ENCODE measurements around the gene ABO. TPM values are rescaled to one million over a fixed set of nuclear protein-coding genes. Genes with fewer than 3 reads are reported as not detected.

Gene ABO
- total and polyA plus RNA-seq, 9 of the 15 experiments (the other 6 are each of a cell fraction or from before 2014, with no cell fraction given), result 5.0 to 21.9 (median 11.9) TPM

DNA sequence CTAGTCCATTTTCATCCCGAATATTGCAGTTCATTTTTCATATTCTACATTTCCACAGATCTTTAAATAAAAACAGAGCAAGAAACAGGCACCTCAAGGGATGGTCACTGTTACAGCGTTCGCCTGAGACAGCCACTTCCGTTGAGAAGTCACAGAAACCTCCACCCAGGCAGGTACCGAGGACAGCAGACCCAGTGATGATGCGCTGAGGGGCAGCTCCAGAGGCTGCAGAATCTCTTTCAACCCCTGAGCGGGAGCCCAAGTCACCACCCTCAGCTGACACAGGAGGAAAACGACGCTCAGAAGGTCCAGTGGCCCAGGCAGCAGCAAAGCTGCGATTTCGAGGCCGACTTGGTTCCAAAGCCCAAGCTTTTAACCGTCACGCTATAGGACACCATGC, 32.8 kb downstream of the ABO start:
- Histone ChIP-seq H3K36me3 (ENCODE audit: control insufficient read depth, insufficient read depth, low read length) (no peaks in the 10 kb centered on the region), H3K27ac (ENCODE audit: extremely low read depth, low read depth, low read length) (no peak overlapping the region), H3K9me3 (replicated peaks; ENCODE audit: control insufficient read depth, insufficient read depth, low read depth, low read length) (no peaks in the 10 kb centered on the region), H4K20me1 (replicated peaks; ENCODE audit: control insufficient read depth, insufficient read depth, low read length) (no peaks in the 10 kb centered on the region), H3K4me2 (ENCODE audit: insufficient read depth, low read length) (no peak overlapping the region), H2AFZ (ENCODE audit: low read depth, low read length) (no peak overlapping the region), H3K79me2 (ENCODE audit: control insufficient read depth, insufficient read depth, low read length) (no peaks in the 10 kb centered on the region), H3K9ac (ENCODE audit: insufficient read depth in 1 of 2, low read depth in 2 of 2, low read length in 2 of 2) (no peak overlapping the region), H3K4me1 (replicated peaks in 1 of 2; ENCODE audit: control insufficient read depth in 2 of 2, insufficient read depth in 2 of 2, low read length in 2 of 2) (peaks cover 6 to 34% of the 10 kb centered on the region in 2 experiments), H3K9me1 (ENCODE audit: control insufficient read depth, insufficient read depth, low read length) (no peaks in the 10 kb centered on the region), H3K4me3 (no peak overlapping the region), H3K27me3 (ENCODE audit: control insufficient read depth in 2 of 2, insufficient read depth in 2 of 2, low read length in 2 of 2) (no peaks in the 10 kb centered on the region)
- FAIRE-seq (no peak), ATAC-seq (no peak), DNase-seq (ENCODE audit: extremely low read depth in 1 of 4, low spot score in 3 of 4) (no peak)
- TF ChIP-seq BCL6 (CRISPR knock-in tag; IDR thresholded peaks at IDR 0.05), result no peak
- TF ChIP-seq, protein P1, sequence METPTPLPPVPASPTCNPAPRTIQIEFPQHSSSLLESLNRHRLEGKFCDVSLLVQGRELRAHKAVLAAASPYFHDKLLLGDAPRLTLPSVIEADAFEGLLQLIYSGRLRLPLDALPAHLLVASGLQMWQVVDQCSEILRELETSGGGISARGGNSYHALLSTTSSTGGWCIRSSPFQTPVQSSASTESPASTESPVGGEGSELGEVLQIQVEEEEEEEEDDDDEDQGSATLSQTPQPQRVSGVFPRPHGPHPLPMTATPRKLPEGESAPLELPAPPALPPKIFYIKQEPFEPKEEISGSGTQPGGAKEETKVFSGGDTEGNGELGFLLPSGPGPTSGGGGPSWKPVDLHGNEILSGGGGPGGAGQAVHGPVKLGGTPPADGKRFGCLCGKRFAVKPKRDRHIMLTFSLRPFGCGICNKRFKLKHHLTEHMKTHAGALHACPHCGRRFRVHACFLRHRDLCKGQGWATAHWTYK (CRISPR knock-in tag; IDR thresholded peaks at IDR 0.05), result no peak
- no peak for TF ChIP-seq FOXJ3 (CRISPR knock-in tag; IDR thresholded peaks at IDR 0.05)
- TF ChIP-seq, protein P2, sequence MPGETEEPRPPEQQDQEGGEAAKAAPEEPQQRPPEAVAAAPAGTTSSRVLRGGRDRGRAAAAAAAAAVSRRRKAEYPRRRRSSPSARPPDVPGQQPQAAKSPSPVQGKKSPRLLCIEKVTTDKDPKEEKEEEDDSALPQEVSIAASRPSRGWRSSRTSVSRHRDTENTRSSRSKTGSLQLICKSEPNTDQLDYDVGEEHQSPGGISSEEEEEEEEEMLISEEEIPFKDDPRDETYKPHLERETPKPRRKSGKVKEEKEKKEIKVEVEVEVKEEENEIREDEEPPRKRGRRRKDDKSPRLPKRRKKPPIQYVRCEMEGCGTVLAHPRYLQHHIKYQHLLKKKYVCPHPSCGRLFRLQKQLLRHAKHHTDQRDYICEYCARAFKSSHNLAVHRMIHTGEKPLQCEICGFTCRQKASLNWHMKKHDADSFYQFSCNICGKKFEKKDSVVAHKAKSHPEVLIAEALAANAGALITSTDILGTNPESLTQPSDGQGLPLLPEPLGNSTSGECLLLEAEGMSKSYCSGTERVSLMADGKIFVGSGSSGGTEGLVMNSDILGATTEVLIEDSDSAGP (CRISPR knock-in tag; IDR thresholded peaks at IDR 0.05), result no peak
- TF ChIP-seq ELF2 (CRISPR knock-in tag; IDR thresholded peaks at IDR 0.05), result no peak
- TF ChIP-seq PHB2 (IDR thresholded peaks at IDR 0.05; ENCODE audit: low read depth), result no peak
- no peak for TF ChIP-seq ZEB2 (IDR thresholded peaks at IDR 0.05)
- TF ChIP-seq ZNF24 (IDR thresholded peaks at IDR 0.05), result no peak
- no peak for TF ChIP-seq KAT2B (IDR thresholded peaks at IDR 0.05; ENCODE audit: low read depth, low read length)
- TF ChIP-seq ETV5 (CRISPR knock-in tag; IDR thresholded peaks at IDR 0.05; ENCODE audit: low read depth), result no peak
- no peak for TF ChIP-seq CAMTA2 (CRISPR knock-in tag; conservative IDR thresholded peaks at IDR 0.05)
- WGBS (ENCODE audit: insufficient coverage, low coverage, missing lambda C conversion rate), result 82% methylated on average over 14 of the region's 14 CpGs
- POLR2A ChIA-PET, result no interaction called here
- CTCF ChIA-PET (ENCODE audit: low intra/inter-chr PET ratio), result no interaction called here
- in situ Hi-C loops (cut with MboI), result no loop called here
- BruUV-seq (replicated peaks), result no TSS peak
- intact Hi-C loops (cut with micrococcal nuclease), result no loop called here

All from K562 (cell line).